GM03348 (cell line): ENCODE data around the gene SDR39U1.

Experiments used
- DNase-seq: peaks from one replicate; pipeline ENCODE4 v3.0.0; 2012; ENCODE audit warnings: low spot score

Gene SDR39U1

DNA sequence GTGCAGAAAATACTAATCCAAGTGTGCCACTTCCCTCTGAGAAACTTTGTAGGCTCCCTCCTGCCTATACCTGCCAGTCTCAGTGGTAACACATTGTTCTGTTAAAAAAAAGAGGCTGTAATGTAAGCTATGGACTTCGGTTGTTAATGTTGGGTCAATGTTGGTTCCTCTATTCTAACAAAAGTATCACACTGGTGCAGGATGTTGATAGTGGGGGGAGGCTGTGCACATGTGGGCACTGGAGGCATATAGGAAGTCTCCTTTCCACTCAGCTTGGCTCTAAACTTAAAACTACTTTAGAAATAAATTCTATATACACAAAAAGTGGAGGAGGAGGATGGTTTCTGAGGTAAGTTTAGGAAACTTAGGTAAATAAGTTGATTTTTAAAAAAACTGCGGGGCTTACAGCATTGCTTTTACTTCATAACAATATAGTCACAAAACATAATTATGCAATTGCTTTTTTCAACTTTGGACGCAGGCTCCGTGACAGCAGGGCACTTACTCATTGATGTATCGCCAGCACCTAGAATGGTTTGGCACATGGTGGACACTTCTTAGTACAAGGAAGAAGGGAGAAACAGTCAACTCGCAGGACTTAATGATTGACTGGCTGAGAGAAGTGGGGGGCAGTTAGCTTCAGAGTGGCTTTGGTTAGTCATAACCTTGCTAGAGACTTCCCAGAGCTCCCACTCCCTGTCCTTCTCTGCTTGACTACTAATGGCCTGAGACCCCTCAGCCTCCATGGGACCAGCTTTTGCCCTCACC lies 51.7 kb downstream of the SDR39U1 start:
- DNase-seq, result no peak
